Uterus (tissue), 4 donors: Measurements from ENCODE around the gene TBC1D10A. TPM values are rescaled to one million over a fixed set of nuclear protein-coding genes. Genes with fewer than 3 reads are reported as not detected.

Experiments used
- DNase-seq, 2 donors: peaks; one replicate each; pipeline ENCODE4 v3.0.0-alpha.2; 2019 to 2020
- H3K27ac ChIP-seq, 2 donors: fragments of 200-600 bp; sonication (generic); 1 replicate in 1 of 2; 2 replicates in 1 of 2; pipeline ENCODE4 v1.5.1; 2016 to 2018
- H3K27me3 ChIP-seq, 2 donors: fragments of 200-600 bp; sonication (generic); one replicate each; pipeline ENCODE4 v1.5.1; 2018 to 2019; ENCODE audit warnings: control low read depth in 1 of 2
- H3K36me3 ChIP-seq, 2 donors: fragments of 200-600 bp; sonication (generic); one replicate each; pipeline ENCODE4 v1.5.1; 2019; ENCODE audit warnings: control low read depth in 1 of 2
- H3K4me1 ChIP-seq, 2 donors: fragments of 200-600 bp; sonication (generic); one replicate each; pipeline ENCODE4 v1.5.1; 2018 to 2019; ENCODE audit warnings: control low read depth in 1 of 2
- H3K4me3 ChIP-seq, 2 donors: fragments of 200-600 bp; sonication (generic); 1 replicate in 1 of 2; 2 replicates in 1 of 2; pipeline ENCODE4 v1.5.1; 2018 to 2019; ENCODE audit warnings: mild to moderate bottlenecking in 1 of 2
- H3K9me3 ChIP-seq, 2 donors: fragments of 200-600 bp; sonication (generic); one replicate each; pipeline ENCODE4 v1.5.1; 2019; ENCODE audit warnings: control low read depth in 1 of 2
- CTCF ChIP-seq, 4 experiments: fragments of 200-600 bp in 2 of 4; fragments of 450-650 bp in 2 of 4; sonication (generic) in 2 of 4; IDR thresholded peaks; one replicate each; pipeline ENCODE4 v1.5.1; 2016 to 2019; ENCODE audit warnings: antibody characterized with exemption in 4 of 4, mild to moderate bottlenecking in 2 of 4, moderate library complexity in 1 of 4
- POLR2A ChIP-seq, 2 donors: fragments of 450-650 bp; IDR thresholded peaks; one replicate each; pipeline ENCODE4 v1.6.1; 2016; ENCODE audit warnings: antibody characterized with exemption in 2 of 2, mild to moderate bottlenecking in 1 of 2, moderate library complexity in 1 of 2
- intact Hi-C: fragments of 100-400 bp; cut with DNase I; formaldehyde crosslinking; loops from one replicate; pipeline ENCODE4 v1.15.1; 2023; ENCODE audit warnings: low total_unique reads
- total RNA-seq, 4 donors: library from RNA; depleted of rRNA in 3 of 4; stranded (reverse); fragments of >200 nt in 3 of 4; gene quantifications; one replicate each; pipeline versions ENCODE4 v1.1.0 to v1.2.4, GENCODE V29; 2014 to 2023
- donor health status: DM: yes; HTN: yes; CAD: no.

TBC1D10A gene
- total RNA-seq, 4 donors from 2014 or later, result 2.8 to 33.6 (median 10.0) TPM

DNA sequence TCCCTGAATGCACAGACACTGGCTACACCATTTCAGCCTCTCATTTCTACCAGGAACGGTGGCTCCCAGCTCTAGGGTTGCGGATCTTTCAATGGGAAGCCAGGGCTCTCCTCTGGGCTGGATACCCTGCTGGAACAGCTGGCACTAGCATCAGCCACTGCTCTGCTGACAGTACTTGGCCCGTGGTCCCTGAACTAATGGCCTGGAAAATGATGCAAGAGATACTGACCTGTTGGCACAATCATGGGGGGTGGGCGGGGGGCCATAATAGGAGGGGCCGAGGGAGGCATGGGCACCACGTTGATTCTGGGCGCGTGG, 10.7 kb upstream of the TBC1D10A start:
- no peak for TF ChIP-seq CTCF (IDR thresholded peaks at IDR 0.05)
- TF ChIP-seq POLR2A (IDR thresholded peaks at IDR 0.05), result no peak
- H3K9me3 ChIP-seq, result no peaks in the 10 kb centered on the region
- H3K27me3 ChIP-seq, result no peaks in the 10 kb centered on the region
- H3K4me3 ChIP-seq, result no peak overlapping the region
- H3K27ac ChIP-seq, result no peak overlapping the region
- no peak for DNase-seq
- no peaks in the 10 kb centered on the region for H3K36me3 ChIP-seq
- intact Hi-C loops, result no loop called here
- no peaks in the 10 kb centered on the region for H3K4me1 ChIP-seq

DNA sequence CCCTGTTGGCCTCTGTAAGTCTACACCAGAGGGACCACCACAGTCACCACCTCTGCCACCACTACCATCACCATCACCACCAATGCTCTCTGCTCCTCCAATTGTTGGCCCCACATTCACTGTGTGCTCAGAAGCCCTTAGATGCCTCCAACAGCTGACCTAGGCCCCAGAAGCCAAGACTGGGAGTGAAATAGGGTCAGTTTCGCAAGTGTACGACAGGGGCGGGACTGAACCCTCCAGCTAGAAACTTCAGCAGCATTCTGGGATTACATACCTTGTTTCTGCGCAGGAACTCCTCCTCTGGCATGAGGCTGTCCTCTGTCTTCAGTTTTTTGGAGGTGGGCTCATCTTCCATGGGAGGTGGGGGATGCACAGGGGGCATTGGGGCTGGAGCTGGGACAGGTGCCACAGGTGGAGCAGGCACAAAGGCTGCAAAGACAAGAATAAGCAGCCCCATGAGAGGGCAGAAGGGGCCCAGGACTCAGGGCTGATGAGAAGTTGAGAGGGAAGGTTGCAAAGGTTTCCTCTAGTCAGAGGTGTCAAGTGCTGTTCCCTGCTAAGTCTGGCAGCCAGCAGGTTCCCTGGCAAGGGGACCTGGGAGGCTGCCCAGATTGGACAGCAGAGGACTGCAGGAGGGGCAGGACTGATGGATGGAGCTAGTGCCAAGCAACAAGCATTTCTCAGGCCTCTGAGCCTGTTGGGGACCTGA, 10.2 kb upstream of the TBC1D10A start:
- Histone ChIP-seq H3K9me3 (no peaks in the 10 kb centered on the region), H3K27ac (no peak overlapping the region), H3K27me3 (no peaks in the 10 kb centered on the region), H3K4me1 (no peaks in the 10 kb centered on the region), H3K36me3 (no peaks in the 10 kb centered on the region), H3K4me3 (no peak overlapping the region)
- DNase-seq, result no peak
- intact Hi-C loops, result no loop called here
- TF ChIP-seq POLR2A (IDR thresholded peaks at IDR 0.05) (no peak), CTCF (IDR thresholded peaks at IDR 0.05) (no peak)

GRCh38 chr22:30335236-30335635, 8.5 kb upstream of the TBC1D10A start:
- Histone ChIP-seq H3K4me1 (no peaks in the 10 kb centered on the region), H3K4me3 (no peak overlapping the region), H3K36me3 (no peaks in the 10 kb centered on the region), H3K27ac (no peak overlapping the region), H3K9me3 (no peaks in the 10 kb centered on the region), H3K27me3 (no peaks in the 10 kb centered on the region)
- TF ChIP-seq CTCF (IDR thresholded peaks at IDR 0.05) (no peak), POLR2A (IDR thresholded peaks at IDR 0.05) (no peak)
- intact Hi-C loops, result no loop called here
- no peak for DNase-seq

DNA sequence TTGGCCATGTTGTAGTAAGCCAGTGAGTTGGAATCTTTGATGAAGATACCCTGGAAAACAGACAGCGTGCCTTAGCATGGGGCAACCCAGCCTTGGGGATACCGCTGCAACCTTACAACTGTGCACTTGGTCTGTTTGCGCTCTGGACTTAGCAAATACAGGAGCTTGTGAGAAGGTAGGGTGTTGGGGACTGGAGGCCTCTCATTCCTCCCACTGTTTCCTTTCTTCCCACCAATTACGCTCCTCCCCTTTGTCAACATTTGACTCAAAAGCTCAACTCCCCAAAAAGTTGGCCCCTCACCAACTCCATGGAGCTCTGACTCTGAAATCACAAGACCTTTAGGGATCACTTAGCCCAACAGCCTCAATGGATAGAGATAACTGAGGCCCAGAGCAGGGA, 7.9 kb upstream of the TBC1D10A start:
- Histone ChIP-seq H3K9me3 (no peaks in the 10 kb centered on the region), H3K27me3 (no peaks in the 10 kb centered on the region), H3K4me3 (no peak overlapping the region), H3K36me3 (no peaks in the 10 kb centered on the region), H3K4me1 (no peaks in the 10 kb centered on the region), H3K27ac (no peak overlapping the region)
- DNase-seq, result no peak
- TF ChIP-seq POLR2A (IDR thresholded peaks at IDR 0.05) (no peak), CTCF (IDR thresholded peaks at IDR 0.05) (no peak)
- intact Hi-C loops, result no loop called here

DNA sequence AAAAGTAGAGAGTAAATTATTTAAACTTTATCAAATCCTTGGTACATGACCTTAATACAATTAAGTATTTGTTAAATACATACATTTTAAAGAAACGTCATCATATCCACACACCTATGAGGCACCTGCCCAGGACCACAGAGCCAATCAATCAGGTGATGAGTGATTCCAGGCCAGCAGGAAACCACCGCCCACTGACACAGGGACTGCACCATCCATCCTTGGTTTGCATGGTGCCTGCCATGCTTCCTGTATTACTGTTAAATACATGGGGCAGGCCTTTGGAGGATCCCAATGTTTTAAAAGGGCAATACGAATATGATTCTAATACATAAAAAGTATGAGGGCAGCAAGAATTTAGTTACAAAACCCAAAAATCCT, 7.0 kb upstream of the TBC1D10A start:
- Histone ChIP-seq H3K27ac (no peak overlapping the region), H3K9me3 (no peaks in the 10 kb centered on the region), H3K36me3 (no peaks in the 10 kb centered on the region), H3K4me3 (no peak overlapping the region), H3K4me1 (no peaks in the 10 kb centered on the region), H3K27me3 (no peaks in the 10 kb centered on the region)
- DNase-seq, result no peak
- TF ChIP-seq CTCF (IDR thresholded peaks at IDR 0.05), result no peak
- TF ChIP-seq POLR2A (IDR thresholded peaks at IDR 0.05), result no peak
- intact Hi-C loops, result no loop called here
